Measurements from ENCODE around the gene PRDM15.

The PRDM15 gene

DNA sequence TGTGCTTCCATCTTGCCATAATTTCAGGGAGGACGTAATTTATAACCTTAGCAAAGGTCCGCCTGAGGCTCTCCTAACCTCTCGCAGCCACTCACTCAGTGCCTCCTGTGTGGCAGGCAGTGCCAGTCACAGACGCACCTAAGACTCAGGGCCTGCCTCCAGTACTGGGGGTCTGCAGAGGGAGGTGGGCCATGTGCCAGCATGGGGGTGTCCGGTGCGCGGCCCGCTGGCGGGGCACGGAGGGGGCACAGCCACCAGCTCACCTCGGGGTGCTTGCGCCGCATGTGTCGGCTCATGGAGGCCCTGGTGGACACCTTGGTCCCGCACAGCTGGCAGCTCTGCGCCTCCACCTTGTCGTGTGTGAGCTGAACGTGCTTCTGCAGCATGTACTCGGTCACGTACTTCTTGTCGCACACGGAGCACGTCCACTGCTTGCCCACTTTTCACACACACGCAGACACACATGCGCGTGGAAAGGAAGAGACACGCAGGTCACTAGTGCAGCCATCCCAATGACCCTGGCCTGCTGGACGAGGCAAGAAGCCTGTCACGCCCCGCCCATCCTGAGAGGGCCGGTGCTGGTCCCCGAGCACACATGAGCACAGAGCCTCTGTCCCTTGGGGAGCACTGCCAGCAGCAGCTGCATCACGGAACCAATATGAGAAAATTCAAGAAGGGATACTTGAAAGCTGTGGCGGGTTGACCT is 69.1 kb downstream of the PRDM15 start:
- TF ChIP-seq, protein P1, sequence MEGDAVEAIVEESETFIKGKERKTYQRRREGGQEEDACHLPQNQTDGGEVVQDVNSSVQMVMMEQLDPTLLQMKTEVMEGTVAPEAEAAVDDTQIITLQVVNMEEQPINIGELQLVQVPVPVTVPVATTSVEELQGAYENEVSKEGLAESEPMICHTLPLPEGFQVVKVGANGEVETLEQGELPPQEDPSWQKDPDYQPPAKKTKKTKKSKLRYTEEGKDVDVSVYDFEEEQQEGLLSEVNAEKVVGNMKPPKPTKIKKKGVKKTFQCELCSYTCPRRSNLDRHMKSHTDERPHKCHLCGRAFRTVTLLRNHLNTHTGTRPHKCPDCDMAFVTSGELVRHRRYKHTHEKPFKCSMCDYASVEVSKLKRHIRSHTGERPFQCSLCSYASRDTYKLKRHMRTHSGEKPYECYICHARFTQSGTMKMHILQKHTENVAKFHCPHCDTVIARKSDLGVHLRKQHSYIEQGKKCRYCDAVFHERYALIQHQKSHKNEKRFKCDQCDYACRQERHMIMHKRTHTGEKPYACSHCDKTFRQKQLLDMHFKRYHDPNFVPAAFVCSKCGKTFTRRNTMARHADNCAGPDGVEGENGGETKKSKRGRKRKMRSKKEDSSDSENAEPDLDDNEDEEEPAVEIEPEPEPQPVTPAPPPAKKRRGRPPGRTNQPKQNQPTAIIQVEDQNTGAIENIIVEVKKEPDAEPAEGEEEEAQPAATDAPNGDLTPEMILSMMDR (IDR thresholded peaks at IDR 0.05; ENCODE audit: borderline replicate concordance, control extremely low read depth, extremely low read depth, insufficient read depth, missing control alignments), result no peak
- DNase-seq (ENCODE audit: low spot score), result peak; percentile 23
- in situ Hi-C loops (cut with MboI; ENCODE audit: low sequenced_read_pairs, unreplicated experiment), result loop anchor here (10.0 kb wide), 1 partner anchor 305 kb away; no protein-coding TSS in a partner anchor

DNA sequence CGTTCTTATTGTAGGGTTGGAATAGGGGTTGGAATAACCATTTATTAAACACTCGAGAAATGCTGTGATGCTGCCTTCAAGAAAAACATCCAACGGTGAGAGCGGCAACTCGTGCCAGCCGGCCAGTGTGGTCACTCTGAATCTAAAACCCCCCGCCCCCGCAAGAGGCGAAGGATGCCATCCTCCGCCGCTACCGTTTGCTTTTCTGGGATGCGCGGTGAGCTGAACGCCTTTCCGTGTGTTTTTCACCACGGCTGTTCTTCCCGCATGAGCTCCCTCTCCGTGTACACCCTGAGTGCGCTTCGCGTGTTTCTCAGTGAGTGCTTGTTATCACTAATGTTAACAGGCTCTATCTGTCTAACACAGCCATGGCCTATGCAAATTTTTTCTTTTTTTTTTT is 70.3 kb downstream of the PRDM15 start:
- TF ChIP-seq, protein P1 (IDR thresholded peaks at IDR 0.05; ENCODE audit: borderline replicate concordance, control extremely low read depth, extremely low read depth, insufficient read depth, missing control alignments), result no peak
- no peak for DNase-seq (ENCODE audit: low spot score)
- in situ Hi-C loops (cut with MboI; ENCODE audit: low sequenced_read_pairs, unreplicated experiment), result loop anchor here (10.0 kb wide), 1 partner anchor 306 kb away; no protein-coding TSS in a partner anchor

DNA sequence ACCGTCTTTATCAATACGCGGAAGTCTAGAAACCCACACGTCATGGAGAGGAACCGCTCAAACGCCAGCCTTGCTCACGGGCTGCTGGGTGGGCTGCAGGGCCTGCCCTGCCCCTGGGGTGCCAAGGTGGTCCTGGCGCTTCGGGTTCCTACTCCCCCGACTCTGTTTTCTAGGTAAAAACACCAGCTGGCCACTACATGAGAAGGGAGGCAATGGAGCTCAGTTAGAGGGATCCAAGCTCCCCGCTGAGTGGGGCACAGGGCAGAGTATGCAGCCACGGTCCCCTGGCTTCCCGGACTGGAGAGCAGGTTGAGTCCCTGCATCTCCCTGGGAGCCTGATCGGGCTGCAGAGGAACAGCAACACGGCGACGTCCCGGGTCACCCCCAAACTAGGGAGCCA is 71.0 kb downstream of the PRDM15 start:
- in situ Hi-C loops (cut with MboI; ENCODE audit: low sequenced_read_pairs, unreplicated experiment), result loop anchor here (10.0 kb wide), 1 partner anchor 307 kb away; no protein-coding TSS in a partner anchor
- no peak for DNase-seq (ENCODE audit: low spot score)
- TF ChIP-seq, protein P1 (IDR thresholded peaks at IDR 0.05; ENCODE audit: borderline replicate concordance, control extremely low read depth, extremely low read depth, insufficient read depth, missing control alignments), result no peak

DNA sequence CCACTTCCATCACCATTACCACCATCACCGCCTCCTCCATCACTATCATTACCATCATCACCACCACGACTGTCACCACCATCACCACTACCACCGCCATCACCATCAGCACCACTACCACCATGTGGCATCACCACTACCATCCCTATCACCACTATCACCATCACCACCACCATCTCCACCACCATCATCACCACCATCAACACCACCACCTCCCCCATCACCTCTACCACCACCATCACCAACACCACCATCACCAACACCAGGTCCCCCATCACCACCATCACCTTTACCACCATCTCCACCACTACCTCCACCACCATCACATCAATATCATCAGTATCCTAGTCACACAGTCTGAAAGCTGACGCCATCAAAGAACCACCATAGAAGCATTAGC is 72.4 kb downstream of the PRDM15 start:
- in situ Hi-C loops (cut with MboI; ENCODE audit: low sequenced_read_pairs, unreplicated experiment), result loop anchor here (10.0 kb wide), 1 partner anchor 308 kb away; no protein-coding TSS in a partner anchor
- no peak for DNase-seq (ENCODE audit: low spot score)
- TF ChIP-seq, protein P1 (IDR thresholded peaks at IDR 0.05; ENCODE audit: borderline replicate concordance, control extremely low read depth, extremely low read depth, insufficient read depth, missing control alignments), result no peak

DNA sequence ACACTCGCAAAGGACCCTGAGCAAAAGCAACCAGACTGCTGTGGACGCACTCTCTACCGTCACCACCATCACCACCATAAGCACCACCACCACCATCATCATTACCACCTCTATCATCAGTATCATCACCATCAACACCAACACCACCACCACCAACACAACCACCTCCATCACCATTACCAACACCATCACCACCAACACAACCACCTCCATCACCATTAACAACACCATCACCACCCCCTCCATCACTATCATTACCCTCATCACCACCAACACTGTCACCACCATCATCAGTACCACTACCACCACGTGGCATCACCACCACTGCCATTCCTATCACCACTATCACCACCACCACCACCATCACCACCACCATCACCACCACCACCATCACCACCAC is 73.5 kb downstream of the PRDM15 start:
- TF ChIP-seq, protein P1 (IDR thresholded peaks at IDR 0.05; ENCODE audit: borderline replicate concordance, control extremely low read depth, extremely low read depth, insufficient read depth, missing control alignments), result no peak
- in situ Hi-C loops (cut with MboI; ENCODE audit: low sequenced_read_pairs, unreplicated experiment), result loop anchor here (10.0 kb wide), 1 partner anchor 309 kb away; no protein-coding TSS in a partner anchor
- no peak for DNase-seq (ENCODE audit: low spot score)

DNA sequence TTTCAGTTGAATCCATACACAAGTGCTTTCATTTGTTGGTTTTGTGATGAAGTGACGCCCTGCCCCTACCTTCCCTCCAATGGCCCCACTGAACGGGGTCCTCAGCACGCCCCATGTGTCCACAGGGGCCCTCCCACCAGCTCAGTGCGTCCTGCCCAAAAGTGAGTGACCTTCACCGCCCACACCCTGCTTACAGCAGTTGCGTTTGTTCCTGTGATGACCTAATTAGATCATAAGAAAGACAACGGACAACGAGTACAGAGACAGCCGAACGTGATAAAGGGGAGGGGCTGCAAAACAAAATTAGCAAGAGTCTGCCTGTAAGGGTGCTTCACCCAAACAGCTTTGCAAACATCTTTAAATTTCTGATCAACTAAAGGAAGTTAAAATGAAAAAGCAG is 74.1 kb downstream of the PRDM15 start:
- DNase-seq (ENCODE audit: low spot score), result no peak
- TF ChIP-seq, protein P1 (IDR thresholded peaks at IDR 0.05; ENCODE audit: borderline replicate concordance, control extremely low read depth, extremely low read depth, insufficient read depth, missing control alignments), result no peak
- in situ Hi-C loops (cut with MboI; ENCODE audit: low sequenced_read_pairs, unreplicated experiment), result loop anchor here (10.0 kb wide), 1 partner anchor 310 kb away; no protein-coding TSS in a partner anchor

Data from GM13976 (cell line).